ENCODE data around the gene ARHGAP19. TPM values are rescaled to one million over a fixed set of nuclear protein-coding genes. Genes with fewer than 3 reads are reported as not detected.

The ARHGAP19 gene
- total and polyA plus RNA-seq, 9 of the 15 experiments (the other 6 are each of a cell fraction or from before 2014, with no cell fraction given): 14.8 to 49.5 (median 26.8) TPM

DNA sequence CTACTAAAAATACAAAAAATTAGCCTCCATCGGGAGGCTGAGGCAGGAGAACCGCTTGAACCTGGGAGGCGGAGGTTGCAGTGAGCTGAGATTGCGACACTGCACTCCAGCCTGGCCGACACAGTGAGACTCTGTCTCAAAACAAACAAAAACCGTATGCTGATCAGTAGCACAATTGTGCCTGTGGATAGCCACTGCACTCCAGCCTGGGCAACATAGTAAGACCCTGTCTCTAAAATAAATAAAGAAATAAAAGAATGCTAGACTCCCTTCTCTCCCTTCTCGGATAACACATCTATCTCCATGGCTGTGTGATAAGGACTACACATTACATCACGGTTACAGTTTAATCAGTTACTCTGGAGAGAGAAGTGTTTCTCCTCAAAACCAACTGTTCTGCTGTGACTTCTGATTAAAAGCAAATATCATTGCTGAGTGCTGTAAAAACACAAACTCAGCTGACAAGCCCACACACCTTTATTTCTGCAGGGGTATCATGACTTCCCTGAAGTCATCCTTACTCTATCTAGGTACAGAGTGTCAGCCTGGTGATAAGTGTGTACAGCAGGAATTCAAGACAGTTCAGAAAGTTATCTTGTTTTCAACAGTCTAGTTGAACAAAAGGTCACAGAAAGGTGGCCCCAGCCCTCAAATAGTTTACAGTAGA lies 5.3 kb upstream of the ARHGAP19 start:
- FAIRE-seq (peak; percentile 73), ATAC-seq (peak; percentile 88), DNase-seq (ENCODE audit: extremely low read depth in 1 of 4, low spot score in 3 of 4) (peak; percentile 25 to 82 (median 54))
- H4K20me1 ChIP-seq (replicated peaks; ENCODE audit: control insufficient read depth, insufficient read depth, low read length): no peaks in the 10 kb centered on the region
- H3K4me2 ChIP-seq (ENCODE audit: insufficient read depth, low read length): peak overlapping the region; percentile 39
- CTCF ChIA-PET (ENCODE audit: low intra/inter-chr PET ratio): no interaction called here
- intact Hi-C loops (cut with micrococcal nuclease) (no loop called here), in situ Hi-C loops (cut with MboI) (no loop called here)
- no peaks in the 10 kb centered on the region for H3K79me2 ChIP-seq (ENCODE audit: control insufficient read depth, insufficient read depth, low read length)
- no peak overlapping the region for H3K4me3 ChIP-seq
- WGBS (ENCODE audit: insufficient coverage, low coverage, missing lambda C conversion rate): 8% methylated on average over 6 of the region's 8 CpGs
- no peaks in the 10 kb centered on the region for H3K9me3 ChIP-seq (replicated peaks; ENCODE audit: control insufficient read depth, insufficient read depth, low read depth, low read length)
- H3K27ac ChIP-seq (ENCODE audit: extremely low read depth, low read depth, low read length): peak overlapping the region; percentile 75
- BruUV-seq (replicated peaks): no TSS peak
- H3K9me1 ChIP-seq (ENCODE audit: control insufficient read depth, insufficient read depth, low read length): no peaks in the 10 kb centered on the region
- peaks cover 16 to 20% of the 10 kb centered on the region in 2 experiments; a peak in 4 of 5 replicates for H3K4me1 ChIP-seq (replicated peaks in 1 of 2; ENCODE audit: control insufficient read depth in 2 of 2, insufficient read depth in 2 of 2, low read length in 2 of 2)
- peak overlapping the region; percentile 73 for H2AFZ ChIP-seq (ENCODE audit: low read depth, low read length)
- H3K27me3 ChIP-seq (ENCODE audit: control insufficient read depth in 2 of 2, insufficient read depth in 2 of 2, low read length in 2 of 2): no peaks in the 10 kb centered on the region
- H3K9ac ChIP-seq (ENCODE audit: insufficient read depth in 1 of 2, low read depth in 2 of 2, low read length in 2 of 2): peak overlapping the region; percentile 47 to 86
- H3K36me3 ChIP-seq (ENCODE audit: control insufficient read depth, insufficient read depth, low read length): no peaks in the 10 kb centered on the region
- POLR2A ChIA-PET: interaction anchor here (1.0 to 1.2 kb wide), 3 partner anchors 14 to 22 kb away, joined by 3 read pairs; no protein-coding TSS in a partner anchor
- TF ChIP-seq BCOR (IDR thresholded peaks at IDR 0.05): peak; percentile 87
- TF ChIP-seq AFF1 (IDR thresholded peaks at IDR 0.05; ENCODE audit: low read depth in 1 of 2, partially characterized antibody in 2 of 2): no peak
- no peak for TF ChIP-seq VEZF1 (CRISPR knock-in tag; IDR thresholded peaks at IDR 0.05)
- TF ChIP-seq POLR2B (IDR thresholded peaks at IDR 0.05; ENCODE audit: low read depth, partially characterized antibody): no peak
- TF ChIP-seq MEF2D (tag; conservative IDR thresholded peaks at IDR 0.05; ENCODE audit: low read depth): no peak
- TF ChIP-seq TBL1XR1 (IDR thresholded peaks at IDR 0.05; ENCODE audit: low read length in 2 of 2): peak in 1 of 2 experiments; percentile 61; a peak in 1 of 4 replicates
- TF ChIP-seq GATA2 (CRISPR knock-in tag; IDR thresholded peaks at IDR 0.05): peak; percentile 31; the same call in 1 of the 2 replicates
- TF ChIP-seq, protein P1, sequence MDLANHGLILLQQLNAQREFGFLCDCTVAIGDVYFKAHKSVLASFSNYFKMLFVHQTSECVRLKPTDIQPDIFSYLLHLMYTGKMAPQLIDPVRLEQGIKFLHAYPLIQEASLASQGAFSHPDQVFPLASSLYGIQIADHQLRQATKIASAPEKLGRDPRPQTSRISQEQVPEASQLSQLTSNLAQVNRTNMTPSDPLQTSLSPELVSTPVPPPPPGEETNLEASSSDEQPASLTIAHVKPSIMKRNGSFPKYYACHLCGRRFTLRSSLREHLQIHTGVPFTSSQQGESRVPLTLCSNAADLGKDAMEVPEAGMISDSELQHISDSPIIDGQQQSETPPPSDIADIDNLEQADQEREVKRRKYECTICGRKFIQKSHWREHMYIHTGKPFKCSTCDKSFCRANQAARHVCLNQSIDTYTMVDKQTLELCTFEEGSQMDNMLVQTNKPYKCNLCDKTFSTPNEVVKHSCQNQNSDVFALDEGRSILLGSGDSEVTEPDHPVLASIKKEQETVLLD (IDR thresholded peaks at IDR 0.05): 0 out of 2 replicates have a peak, but pooled peaks have one; percentile 51
- TF ChIP-seq NCOA2 (IDR thresholded peaks at IDR 0.05; ENCODE audit: partially characterized antibody in 2 of 2): peak in 1 of 2 experiments; percentile 13
- TF ChIP-seq ATF7 (IDR thresholded peaks at IDR 0.05): peak; percentile 66
- TF ChIP-seq TEAD4 (IDR thresholded peaks at IDR 0.05; ENCODE audit: low read length): peak; percentile 88
- no peak for TF ChIP-seq TEAD4 (CRISPR knock-in tag; IDR thresholded peaks at IDR 0.05; ENCODE audit: borderline replicate concordance)
- TF ChIP-seq SMC3 (conservative IDR thresholded peaks at IDR 0.05; ENCODE audit: insufficient read depth, low read depth, low read length): no peak

Measured in K562 (cell line).